ENCODE measurements around the gene YAP1. TPM values are rescaled to one million over a fixed set of nuclear protein-coding genes. Genes with fewer than 3 reads are reported as not detected.

Gene YAP1
- total RNA-seq, result under 1 TPM in 1 of 2 experiments, not detected in 1; 0.09 TPM

GRCh38 chr11:102109896-102110760, at the start of gene YAP1:
Gene YAP1 (plus strand): TSS chr11:102110447. CDS start chr11:102110849, 402 bp downstream.
- Mint-ChIP-seq H3K4me3 (peak within 1 kb of the TSS; percentile 84), H3K27ac (peak within 1 kb of the TSS; percentile 49), H3K4me1 (peaks cover 11% of the 10 kb centered on the region), H3K9me3 (ENCODE audit: low read depth) (no peaks in the 10 kb centered on the region), H3K36me3 (peaks cover 1% of the 10 kb centered on the region), H3K27me3 (peaks cover 54% of the 10 kb centered on the region)
- peak; percentile 68 for DNase-seq
- CTCF ChIA-PET, result no interaction called here
- ATAC-seq, result peak; percentile 85

- no peak for DNase-seq
Observed at GRCh38 chr11:102061276-102061675, 49.0 kb upstream of the YAP1 start.

GRCh38 chr11:102062106-102062505, 48.1 kb upstream of the YAP1 start:
- Mint-ChIP-seq H3K9me3 (ENCODE audit: low read depth) (no peaks in the 10 kb centered on the region), H3K27ac (no peak overlapping the region), H3K4me3 (no peak overlapping the region), H3K36me3 (no peaks in the 10 kb centered on the region), H3K4me1 (no peaks in the 10 kb centered on the region), H3K27me3 (peaks cover 2% of the 10 kb centered on the region)
- CTCF ChIA-PET, result no interaction called here
- ATAC-seq (no peak), DNase-seq (no peak)

More at GRCh38 chr11:102061276-102061675, 49.0 kb upstream of the YAP1 start:
- no peaks in the 10 kb centered on the region for H3K9me3 Mint-ChIP-seq (ENCODE audit: low read depth)
- no peaks in the 10 kb centered on the region for H3K4me1 Mint-ChIP-seq
- H3K27me3 Mint-ChIP-seq, result peaks cover 2% of the 10 kb centered on the region
- no peak overlapping the region for H3K27ac Mint-ChIP-seq
- ATAC-seq, result no peak
- CTCF ChIA-PET, result no interaction called here
- H3K36me3 Mint-ChIP-seq, result no peaks in the 10 kb centered on the region
- H3K4me3 Mint-ChIP-seq, result no peak overlapping the region

- ATAC-seq (no peak), DNase-seq (no peak)
- Mint-ChIP-seq H3K27ac (no peak overlapping the region), H3K4me1 (no peaks in the 10 kb centered on the region), H3K9me3 (ENCODE audit: low read depth) (no peaks in the 10 kb centered on the region), H3K27me3 (no peaks in the 10 kb centered on the region), H3K4me3 (no peak overlapping the region), H3K36me3 (no peaks in the 10 kb centered on the region)
- CTCF ChIA-PET, result interaction anchor here (1.1 to 1.3 kb wide), 2 partner anchors 18 to 57 kb away, joined by 3 to 4 read pairs; partner anchors contain the start of gene CFAP300
Observed at GRCh38 chr11:102064316-102064715, 45.9 kb upstream of the YAP1 start.

- ATAC-seq, result no peak
Observed at GRCh38 chr11:102070766-102071165, 39.5 kb upstream of the YAP1 start.

GRCh38 chr11:102071497-102072472, 38.5 kb upstream of the YAP1 start:
- Mint-ChIP-seq H3K27me3 (no peaks in the 10 kb centered on the region), H3K4me1 (no peaks in the 10 kb centered on the region), H3K4me3 (no peak overlapping the region), H3K27ac (no peak overlapping the region), H3K36me3 (no peaks in the 10 kb centered on the region), H3K9me3 (ENCODE audit: low read depth) (peaks cover 6% of the 10 kb centered on the region)
- no peak for ATAC-seq
- CTCF ChIA-PET, result interaction anchor here (0.7 kb wide), 1 partner anchor 75 kb away, joined by 3 read pairs; no protein-coding TSS in a partner anchor
- no peak for DNase-seq

More at GRCh38 chr11:102070766-102071165, 39.5 kb upstream of the YAP1 start:
- CTCF ChIA-PET, result no interaction called here
- DNase-seq, result no peak
- H3K27ac Mint-ChIP-seq, result no peak overlapping the region
- H3K27me3 Mint-ChIP-seq, result no peaks in the 10 kb centered on the region
- H3K4me3 Mint-ChIP-seq, result no peak overlapping the region
- H3K9me3 Mint-ChIP-seq (ENCODE audit: low read depth), result peaks cover 6% of the 10 kb centered on the region
- no peaks in the 10 kb centered on the region for H3K36me3 Mint-ChIP-seq
- no peaks in the 10 kb centered on the region for H3K4me1 Mint-ChIP-seq

GRCh38 chr11:102073253-102073652, 37.0 kb upstream of the YAP1 start:
- Mint-ChIP-seq H3K4me1 (no peaks in the 10 kb centered on the region), H3K36me3 (no peaks in the 10 kb centered on the region), H3K9me3 (ENCODE audit: low read depth) (peaks cover 6% of the 10 kb centered on the region), H3K27me3 (no peaks in the 10 kb centered on the region), H3K4me3 (no peak overlapping the region), H3K27ac (no peak overlapping the region)
- CTCF ChIA-PET, result no interaction called here
- ATAC-seq (no peak), DNase-seq (no peak)

- Mint-ChIP-seq H3K36me3 (no peaks in the 10 kb centered on the region), H3K27ac (no peak overlapping the region), H3K4me3 (no peak overlapping the region), H3K9me3 (ENCODE audit: low read depth) (no peaks in the 10 kb centered on the region), H3K4me1 (no peaks in the 10 kb centered on the region), H3K27me3 (no peaks in the 10 kb centered on the region)
- ATAC-seq (no peak), DNase-seq (no peak)
- CTCF ChIA-PET, result no interaction called here
Observed at GRCh38 chr11:102079625-102080024, 30.6 kb upstream of the YAP1 start.

GRCh38 chr11:102081313-102081712, 28.9 kb upstream of the YAP1 start:
- Mint-ChIP-seq H3K27me3 (no peaks in the 10 kb centered on the region), H3K36me3 (no peaks in the 10 kb centered on the region), H3K9me3 (ENCODE audit: low read depth) (no peaks in the 10 kb centered on the region), H3K4me1 (no peaks in the 10 kb centered on the region), H3K27ac (no peak overlapping the region), H3K4me3 (no peak overlapping the region)
- ATAC-seq (no peak), DNase-seq (no peak)
- CTCF ChIA-PET, result interaction anchor here (0.6 kb wide), 1 partner anchor 1249 kb away, joined by 3 read pairs; no protein-coding TSS in a partner anchor

- DNase-seq, result no peak
- Mint-ChIP-seq H3K9me3 (ENCODE audit: low read depth) (no peaks in the 10 kb centered on the region), H3K4me1 (no peaks in the 10 kb centered on the region), H3K27ac (no peak overlapping the region), H3K4me3 (no peak overlapping the region), H3K27me3 (peaks cover 8% of the 10 kb centered on the region), H3K36me3 (no peaks in the 10 kb centered on the region)
- CTCF ChIA-PET, result no interaction called here
- ATAC-seq, result no peak
Observed at GRCh38 chr11:102085864-102086551, 24.2 kb upstream of the YAP1 start.

- no peaks in the 10 kb centered on the region for H3K9me3 Mint-ChIP-seq (ENCODE audit: low read depth)
- H3K27ac Mint-ChIP-seq, result no peak overlapping the region
- no peaks in the 10 kb centered on the region for H3K4me1 Mint-ChIP-seq
- DNase-seq (no peak), ATAC-seq (no peak)
- H3K4me3 Mint-ChIP-seq, result no peak overlapping the region
- H3K36me3 Mint-ChIP-seq, result no peaks in the 10 kb centered on the region
- CTCF ChIA-PET, result no interaction called here
- H3K27me3 Mint-ChIP-seq, result no peaks in the 10 kb centered on the region
Observed at GRCh38 chr11:102097186-102097585, 13.1 kb upstream of the YAP1 start.

GRCh38 chr11:102099755-102100154, 10.5 kb upstream of the YAP1 start:
- H3K4me3 Mint-ChIP-seq, result no peak overlapping the region
- no peaks in the 10 kb centered on the region for H3K9me3 Mint-ChIP-seq (ENCODE audit: low read depth)
- no peaks in the 10 kb centered on the region for H3K36me3 Mint-ChIP-seq
- no peaks in the 10 kb centered on the region for H3K27me3 Mint-ChIP-seq
- CTCF ChIA-PET, result no interaction called here
- ATAC-seq, result no peak
- H3K4me1 Mint-ChIP-seq, result no peaks in the 10 kb centered on the region
- DNase-seq, result no peak
- H3K27ac Mint-ChIP-seq, result no peak overlapping the region
